Activated T-cell treated with anti-CD3 and anti-CD28 coated beads, Interleukin-2, amount 50 U/mL, for 4 hours (primary cell): Measurements from ENCODE around the gene MPP7. TPM values are rescaled to one million over a fixed set of nuclear protein-coding genes. Genes with fewer than 3 reads are reported as not detected.

ENCODE experiments used
- ATAC-seq, 2 donors: fragments of 200-7000 bp; cut with Tn5 transposase; one replicate each; pipeline ENCODE4 v1.10.0; 2021
- DNase-seq: peaks from one replicate; pipeline ENCODE4 v3.0.0-alpha.2; 2020
- H3K27me3 Mint-ChIP-seq: one replicate; pipeline ENCODE4 v1.8.0; 2021; ENCODE audit warnings: low read depth, mixed read lengths
- H3K36me3 Mint-ChIP-seq: one replicate; pipeline ENCODE4 v1.8.0; 2022; ENCODE audit warnings: mixed read lengths; ENCODE audit not compliant: insufficient read depth
- H3K4me1 Mint-ChIP-seq: one replicate; pipeline ENCODE4 v1.8.0; 2021; ENCODE audit warnings: low read depth, mixed read lengths
- H3K4me3 Mint-ChIP-seq: one replicate; pipeline ENCODE4 v1.8.0; 2021; ENCODE audit warnings: mild to moderate bottlenecking, moderate library complexity, mixed read lengths
- H3K9me3 Mint-ChIP-seq: one replicate; pipeline ENCODE4 v1.8.0; 2021; ENCODE audit warnings: mixed read lengths
- total RNA-seq, 3 donors: library from RNA; stranded (reverse); gene quantifications; one replicate each; pipeline ENCODE4 v1.2.1, GENCODE V29; 2021

The MPP7 gene
- total RNA-seq, 3 donors from 2014 or later, result 1.9 to 3.2 (median 2.9) TPM

DNA sequence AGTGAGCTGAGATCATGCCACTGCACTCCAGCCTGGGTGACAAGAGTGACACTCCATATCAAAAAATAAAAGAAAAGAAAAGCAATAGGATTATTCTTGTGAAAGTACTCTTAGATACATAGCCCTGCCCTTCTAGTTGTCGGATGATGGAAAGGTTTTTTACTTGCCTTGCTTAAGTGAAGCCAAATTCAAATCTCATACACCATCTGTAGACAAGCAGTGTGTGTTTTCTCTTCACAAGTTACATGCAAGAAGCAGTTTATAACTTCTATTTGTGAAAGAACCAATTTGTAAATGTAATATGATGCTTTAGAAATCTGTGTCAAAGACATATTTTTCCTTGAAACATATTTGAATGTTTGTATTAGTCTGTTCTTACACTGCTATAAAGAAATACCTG is 15.8 kb upstream of the MPP7 start:
- H3K4me1 Mint-ChIP-seq, result peaks cover 6% of the 10 kb centered on the region
- peaks cover 13% of the 10 kb centered on the region for H3K36me3 Mint-ChIP-seq
- H3K27me3 Mint-ChIP-seq, result no peaks in the 10 kb centered on the region
- DNase-seq, result no peak
- no peaks in the 10 kb centered on the region for H3K9me3 Mint-ChIP-seq
- no peak overlapping the region for H3K4me3 Mint-ChIP-seq
- ATAC-seq, result no peak

DNA sequence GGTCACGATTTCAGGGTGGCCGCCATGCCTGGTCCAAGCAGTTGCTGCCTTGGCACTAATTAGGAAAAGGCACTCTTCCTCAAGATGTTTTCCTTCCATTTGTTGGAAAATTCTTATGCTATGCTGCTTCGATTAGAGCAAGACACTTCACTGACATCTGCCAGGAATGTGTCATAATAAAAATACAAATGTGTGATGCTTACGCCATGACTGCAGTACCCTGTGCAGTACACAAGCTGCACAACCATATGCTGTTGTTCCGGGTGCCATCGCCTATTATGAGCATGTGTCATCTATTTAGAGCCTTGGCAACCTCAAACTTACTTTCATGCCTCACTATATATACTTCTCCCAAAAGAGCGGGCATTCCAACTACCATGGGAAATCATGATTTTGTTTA is 14.9 kb upstream of the MPP7 start:
- no peaks in the 10 kb centered on the region for H3K9me3 Mint-ChIP-seq
- no peak for ATAC-seq
- H3K4me3 Mint-ChIP-seq, result no peak overlapping the region
- no peaks in the 10 kb centered on the region for H3K27me3 Mint-ChIP-seq
- DNase-seq, result no peak
- H3K4me1 Mint-ChIP-seq, result peaks cover 8% of the 10 kb centered on the region
- H3K36me3 Mint-ChIP-seq, result peaks cover 11% of the 10 kb centered on the region

DNA sequence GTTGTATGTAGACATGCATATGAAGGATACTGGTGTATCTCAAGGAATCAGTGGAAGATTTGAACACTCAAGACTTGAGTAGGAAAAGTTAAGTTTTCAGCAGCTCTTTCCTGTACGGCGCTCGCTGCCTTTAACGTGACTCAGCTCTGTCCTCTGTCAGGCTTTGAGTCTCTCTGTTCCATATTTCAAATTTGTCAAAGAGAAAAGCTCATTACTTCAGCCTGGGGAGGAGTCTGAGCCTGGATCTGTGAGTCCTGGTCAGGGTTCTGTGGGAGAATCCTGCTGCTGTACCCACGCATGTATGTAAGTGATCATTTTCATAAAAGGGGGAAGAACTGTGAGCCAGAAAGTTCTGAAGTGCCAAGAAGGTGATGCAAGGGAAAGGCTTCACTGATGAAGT is 13.8 kb upstream of the MPP7 start:
- peaks cover 14% of the 10 kb centered on the region for H3K36me3 Mint-ChIP-seq
- H3K4me3 Mint-ChIP-seq, result no peak overlapping the region
- no peak for DNase-seq
- peaks cover 6% of the 10 kb centered on the region for H3K4me1 Mint-ChIP-seq
- peaks cover 4% of the 10 kb centered on the region for H3K9me3 Mint-ChIP-seq
- H3K27me3 Mint-ChIP-seq, result no peaks in the 10 kb centered on the region
- ATAC-seq, result no peak

GRCh38 chr10:28315140-28315539 is 12.3 kb upstream of the MPP7 start:
- peaks cover 17% of the 10 kb centered on the region for H3K36me3 Mint-ChIP-seq
- H3K4me1 Mint-ChIP-seq, result peaks cover 6% of the 10 kb centered on the region
- ATAC-seq (no peak), DNase-seq (no peak)
- H3K4me3 Mint-ChIP-seq, result no peak overlapping the region
- no peaks in the 10 kb centered on the region for H3K27me3 Mint-ChIP-seq
- peaks cover 4% of the 10 kb centered on the region for H3K9me3 Mint-ChIP-seq

GRCh38 chr10:28314211-28314610 is 11.3 kb upstream of the MPP7 start:
- Mint-ChIP-seq H3K4me1 (peaks cover 8% of the 10 kb centered on the region), H3K4me3 (no peak overlapping the region)

GRCh38 chr10:28312572-28312971 is 9.7 kb upstream of the MPP7 start:
- peaks cover 21% of the 10 kb centered on the region for H3K36me3 Mint-ChIP-seq
- H3K4me1 Mint-ChIP-seq, result peaks cover 14% of the 10 kb centered on the region
- DNase-seq, result no peak
- H3K9me3 Mint-ChIP-seq, result peaks cover 4% of the 10 kb centered on the region
- H3K27me3 Mint-ChIP-seq, result no peaks in the 10 kb centered on the region
- no peak overlapping the region for H3K4me3 Mint-ChIP-seq
- no peak for ATAC-seq

More at GRCh38 chr10:28314211-28314610, 11.3 kb upstream of the MPP7 start:
- peaks cover 4% of the 10 kb centered on the region for H3K9me3 Mint-ChIP-seq
- H3K27me3 Mint-ChIP-seq, result no peaks in the 10 kb centered on the region
- DNase-seq (no peak), ATAC-seq (no peak)
- H3K36me3 Mint-ChIP-seq, result peaks cover 21% of the 10 kb centered on the region

DNA sequence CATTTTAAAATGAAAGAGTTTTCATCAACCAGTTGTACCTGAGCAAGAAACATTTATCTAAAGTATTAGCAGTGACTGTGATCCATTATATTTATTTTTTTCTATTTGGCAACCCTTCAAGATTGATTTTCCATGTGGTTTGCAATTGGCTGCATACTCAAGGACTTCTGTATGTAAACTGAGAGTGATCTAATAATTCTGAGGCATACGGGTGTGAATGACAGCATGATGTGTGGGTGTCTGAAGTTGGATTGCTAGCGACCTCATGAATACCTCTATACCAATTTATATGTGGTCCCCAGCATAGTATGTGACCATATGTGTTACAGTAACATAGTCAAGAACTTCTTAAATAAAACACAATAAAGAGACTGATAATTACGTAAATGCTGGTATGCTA is 8.2 kb upstream of the MPP7 start:
- DNase-seq, result no peak
- H3K27me3 Mint-ChIP-seq, result no peaks in the 10 kb centered on the region
- H3K4me3 Mint-ChIP-seq, result no peak overlapping the region

GRCh38 chr10:28307267-28307666 is 4.4 kb upstream of the MPP7 start:
- Mint-ChIP-seq H3K9me3 (peaks cover 2% of the 10 kb centered on the region), H3K4me3 (no peak overlapping the region), H3K4me1 (peaks cover 27% of the 10 kb centered on the region), H3K36me3 (peaks cover 9% of the 10 kb centered on the region), H3K27me3 (no peaks in the 10 kb centered on the region)
- ATAC-seq (no peak), DNase-seq (no peak)

More for the DNA sequence above, 8.2 kb upstream of the MPP7 start:
- H3K9me3 Mint-ChIP-seq, result peaks cover 4% of the 10 kb centered on the region
- H3K36me3 Mint-ChIP-seq, result peaks cover 18% of the 10 kb centered on the region
- ATAC-seq, result no peak
- H3K4me1 Mint-ChIP-seq, result peaks cover 18% of the 10 kb centered on the region

DNA sequence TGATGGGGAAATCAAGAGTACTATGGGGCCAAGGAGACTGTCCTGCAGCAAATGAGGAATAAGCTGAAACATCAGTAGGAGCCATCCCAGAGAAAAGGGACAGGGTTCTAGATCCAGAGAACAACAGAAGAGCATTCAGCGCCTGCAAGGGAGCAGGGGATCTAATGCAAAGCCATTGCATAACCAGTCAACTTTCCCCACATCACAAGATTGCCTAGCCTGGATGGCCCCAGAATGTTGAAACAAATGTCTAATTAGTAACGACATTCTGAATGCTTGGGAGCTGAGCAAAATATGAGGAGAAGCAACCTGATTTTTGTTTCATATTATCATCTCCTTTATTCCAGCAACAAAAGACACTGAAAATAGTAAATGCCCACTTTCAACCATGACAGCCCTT is 2.7 kb upstream of the MPP7 start:
- Mint-ChIP-seq H3K27me3 (no peaks in the 10 kb centered on the region), H3K4me3 (no peak overlapping the region), H3K36me3 (peaks cover 6% of the 10 kb centered on the region), H3K9me3 (no peaks in the 10 kb centered on the region), H3K4me1 (peaks cover 39% of the 10 kb centered on the region)
- DNase-seq (no peak), ATAC-seq (no peak)

DNA sequence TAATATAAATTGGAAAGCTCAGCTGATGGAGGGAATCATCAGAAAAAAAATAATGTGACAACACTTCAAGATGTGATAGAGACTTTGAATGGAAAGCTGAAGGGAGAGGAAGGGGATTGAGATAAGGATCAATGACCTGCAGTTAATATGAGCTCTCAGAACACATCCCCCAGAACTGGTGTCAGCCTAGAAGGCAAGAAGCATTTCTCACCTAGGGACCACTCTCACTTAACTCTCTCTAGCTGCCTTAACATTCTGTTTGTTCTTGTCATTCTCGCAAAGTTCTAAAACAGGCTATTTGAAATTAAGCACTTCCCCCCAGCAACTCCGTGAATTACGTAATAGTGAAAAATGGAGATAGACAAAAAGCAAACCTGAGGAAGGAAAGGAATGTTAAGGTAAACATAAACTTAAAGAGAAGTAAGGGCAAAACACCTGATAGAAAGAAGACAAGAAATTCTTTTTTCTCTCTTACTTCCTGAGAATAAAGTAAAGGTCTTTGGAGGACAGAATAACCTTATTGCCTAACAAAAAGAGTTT is 1.2 kb upstream of the MPP7 start:
- no peak for DNase-seq
- no peak for ATAC-seq
- Mint-ChIP-seq H3K9me3 (no peaks in the 10 kb centered on the region), H3K27me3 (no peaks in the 10 kb centered on the region), H3K4me3 (peak overlapping the region; percentile 91), H3K4me1 (peaks cover 49% of the 10 kb centered on the region), H3K36me3 (no peaks in the 10 kb centered on the region)

GRCh38 chr10:28302012-28302637 is 739 bp downstream of the MPP7 start:
- peak overlapping the region; percentile 82 for H3K4me3 Mint-ChIP-seq
- no peaks in the 10 kb centered on the region for H3K9me3 Mint-ChIP-seq
- DNase-seq (no peak), ATAC-seq (no peak)
- no peaks in the 10 kb centered on the region for H3K36me3 Mint-ChIP-seq
- peaks cover 55% of the 10 kb centered on the region for H3K4me1 Mint-ChIP-seq
- no peaks in the 10 kb centered on the region for H3K27me3 Mint-ChIP-seq

DNA sequence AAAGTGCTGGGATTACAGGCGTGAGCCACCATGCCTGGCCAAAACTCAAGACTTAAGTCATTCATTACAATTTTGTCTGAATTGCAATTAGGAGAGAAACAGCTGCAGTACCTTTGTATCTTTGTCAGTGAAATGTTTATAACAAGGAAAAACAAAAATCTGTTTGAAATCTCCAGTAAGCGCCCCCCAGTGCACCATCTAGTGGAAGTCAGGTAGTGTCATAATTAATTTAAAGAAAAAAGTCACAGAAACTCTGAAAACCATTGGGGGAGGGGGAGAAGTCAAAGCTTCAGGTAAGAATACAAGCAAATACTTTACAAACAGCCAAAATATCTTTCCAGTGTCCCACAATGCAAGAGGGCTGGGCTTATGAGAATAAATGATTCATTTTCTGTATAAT is 2.8 kb downstream of the MPP7 start:
- DNase-seq, result peak; percentile 5

GRCh38 chr10:28298951-28299350 is 3.9 kb downstream of the MPP7 start:
- no peak for ATAC-seq
- DNase-seq, result no peak
- Mint-ChIP-seq H3K4me3 (peak overlapping the region; percentile 16), H3K27me3 (no peaks in the 10 kb centered on the region), H3K9me3 (no peaks in the 10 kb centered on the region), H3K36me3 (no peaks in the 10 kb centered on the region), H3K4me1 (peaks cover 73% of the 10 kb centered on the region)

More for the DNA sequence above, 2.8 kb downstream of the MPP7 start:
- H3K36me3 Mint-ChIP-seq, result no peaks in the 10 kb centered on the region
- H3K4me3 Mint-ChIP-seq, result no peak overlapping the region
- no peaks in the 10 kb centered on the region for H3K9me3 Mint-ChIP-seq
- no peaks in the 10 kb centered on the region for H3K27me3 Mint-ChIP-seq
- no peak for ATAC-seq
- peaks cover 69% of the 10 kb centered on the region for H3K4me1 Mint-ChIP-seq

DNA sequence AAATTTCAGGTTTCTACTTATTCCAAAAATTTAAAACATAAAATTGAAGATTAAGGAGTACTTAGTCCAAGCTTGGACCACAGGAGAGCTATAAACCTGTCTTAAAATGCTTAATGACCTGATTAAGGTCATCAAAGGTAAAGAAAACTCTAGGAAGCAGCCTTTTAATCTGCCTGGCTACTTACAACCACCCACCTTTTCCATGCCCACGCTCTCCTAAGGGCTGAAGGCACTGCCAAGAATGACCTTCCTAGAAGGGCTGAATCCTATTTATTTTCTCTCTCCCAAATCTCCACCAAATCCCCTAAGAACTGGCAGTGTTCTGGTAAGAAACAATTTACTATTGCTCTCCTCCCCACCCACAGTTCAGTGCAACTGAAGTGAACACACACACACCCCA is 6.8 kb downstream of the MPP7 start:
- H3K4me1 Mint-ChIP-seq, result peaks cover 77% of the 10 kb centered on the region
- H3K36me3 Mint-ChIP-seq, result peaks cover 3% of the 10 kb centered on the region
- no peak for ATAC-seq
- no peak for DNase-seq
- no peak overlapping the region for H3K4me3 Mint-ChIP-seq
- no peaks in the 10 kb centered on the region for H3K9me3 Mint-ChIP-seq
- no peaks in the 10 kb centered on the region for H3K27me3 Mint-ChIP-seq

DNA sequence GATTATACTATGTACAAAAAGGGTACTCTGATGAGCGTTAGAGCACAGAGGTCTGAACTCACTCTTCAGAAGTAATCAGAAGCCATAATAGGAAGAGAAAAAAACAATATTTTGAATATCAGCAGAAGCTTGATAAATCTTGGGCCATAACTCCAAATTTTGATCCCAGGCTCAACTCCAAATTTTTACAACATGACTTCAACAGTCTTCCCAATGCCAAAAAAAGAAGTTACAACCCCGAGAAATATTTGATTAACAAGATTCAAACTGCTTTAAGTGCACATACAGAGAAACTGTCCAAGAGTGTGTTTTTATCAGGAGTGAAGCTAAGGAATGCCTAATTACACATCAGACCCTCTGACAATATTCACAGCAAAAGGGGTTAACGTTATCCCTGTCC is 7.5 kb downstream of the MPP7 start:
- peaks cover 78% of the 10 kb centered on the region for H3K4me1 Mint-ChIP-seq
- no peak for DNase-seq
- peaks cover 3% of the 10 kb centered on the region for H3K36me3 Mint-ChIP-seq
- H3K9me3 Mint-ChIP-seq, result no peaks in the 10 kb centered on the region
- no peak for ATAC-seq
- H3K4me3 Mint-ChIP-seq, result no peak overlapping the region
- no peaks in the 10 kb centered on the region for H3K27me3 Mint-ChIP-seq
